Measurements from ENCODE around the gene JAG1.

The JAG1 gene

DNA sequence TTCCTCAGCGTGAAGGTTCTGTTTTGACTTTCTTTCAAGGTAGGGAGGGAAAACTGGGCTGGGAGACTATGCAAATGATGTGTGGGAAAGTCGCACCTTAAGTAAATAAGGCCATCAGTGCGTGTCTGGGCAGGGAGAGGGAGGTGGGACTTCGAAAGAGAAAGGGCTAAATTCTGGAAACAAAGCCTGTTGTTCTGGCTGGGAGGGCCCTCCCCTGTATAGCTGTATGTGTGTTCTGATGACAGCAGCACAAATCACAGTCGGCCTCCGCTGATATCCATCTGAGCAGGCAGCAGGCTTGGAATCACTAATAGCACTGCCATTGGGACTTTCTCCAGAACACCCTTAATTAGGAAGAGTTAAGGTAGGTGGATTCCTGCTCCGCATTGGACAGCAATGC, 19.2 kb downstream of the JAG1 start:
- H3K4me3 ChIP-seq (replicated peaks; ENCODE audit: low read depth, low read length), result no peak overlapping the region
- TF ChIP-seq, protein P1, sequence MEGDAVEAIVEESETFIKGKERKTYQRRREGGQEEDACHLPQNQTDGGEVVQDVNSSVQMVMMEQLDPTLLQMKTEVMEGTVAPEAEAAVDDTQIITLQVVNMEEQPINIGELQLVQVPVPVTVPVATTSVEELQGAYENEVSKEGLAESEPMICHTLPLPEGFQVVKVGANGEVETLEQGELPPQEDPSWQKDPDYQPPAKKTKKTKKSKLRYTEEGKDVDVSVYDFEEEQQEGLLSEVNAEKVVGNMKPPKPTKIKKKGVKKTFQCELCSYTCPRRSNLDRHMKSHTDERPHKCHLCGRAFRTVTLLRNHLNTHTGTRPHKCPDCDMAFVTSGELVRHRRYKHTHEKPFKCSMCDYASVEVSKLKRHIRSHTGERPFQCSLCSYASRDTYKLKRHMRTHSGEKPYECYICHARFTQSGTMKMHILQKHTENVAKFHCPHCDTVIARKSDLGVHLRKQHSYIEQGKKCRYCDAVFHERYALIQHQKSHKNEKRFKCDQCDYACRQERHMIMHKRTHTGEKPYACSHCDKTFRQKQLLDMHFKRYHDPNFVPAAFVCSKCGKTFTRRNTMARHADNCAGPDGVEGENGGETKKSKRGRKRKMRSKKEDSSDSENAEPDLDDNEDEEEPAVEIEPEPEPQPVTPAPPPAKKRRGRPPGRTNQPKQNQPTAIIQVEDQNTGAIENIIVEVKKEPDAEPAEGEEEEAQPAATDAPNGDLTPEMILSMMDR (IDR thresholded peaks at IDR 0.05; ENCODE audit: low read depth, low read length, missing control alignments), result no peak
- DNase-seq (ENCODE audit: extremely low read depth, low read depth), result no peak

DNA sequence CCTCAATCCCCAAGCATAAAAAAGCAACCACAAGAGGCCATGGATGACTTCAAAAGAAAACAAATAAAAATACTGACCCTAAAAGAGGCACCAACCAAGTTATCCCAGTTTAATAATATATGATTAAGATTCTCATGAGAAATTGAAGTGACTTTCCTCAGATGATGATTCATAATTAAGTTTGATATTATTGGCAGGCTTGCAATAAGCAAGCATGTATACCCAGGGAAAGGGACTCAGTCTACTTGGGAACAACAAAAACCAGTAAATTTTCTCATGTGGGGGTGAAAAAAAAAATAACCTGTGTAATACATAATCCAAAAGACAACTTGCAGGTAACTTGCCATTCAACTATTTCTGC, 19.6 kb downstream of the JAG1 start:
- DNase-seq (ENCODE audit: extremely low read depth, low read depth), result no peak
- TF ChIP-seq, protein P1 (IDR thresholded peaks at IDR 0.05; ENCODE audit: low read depth, low read length, missing control alignments), result no peak
- H3K4me3 ChIP-seq (replicated peaks; ENCODE audit: low read depth, low read length), result no peak overlapping the region

DNA sequence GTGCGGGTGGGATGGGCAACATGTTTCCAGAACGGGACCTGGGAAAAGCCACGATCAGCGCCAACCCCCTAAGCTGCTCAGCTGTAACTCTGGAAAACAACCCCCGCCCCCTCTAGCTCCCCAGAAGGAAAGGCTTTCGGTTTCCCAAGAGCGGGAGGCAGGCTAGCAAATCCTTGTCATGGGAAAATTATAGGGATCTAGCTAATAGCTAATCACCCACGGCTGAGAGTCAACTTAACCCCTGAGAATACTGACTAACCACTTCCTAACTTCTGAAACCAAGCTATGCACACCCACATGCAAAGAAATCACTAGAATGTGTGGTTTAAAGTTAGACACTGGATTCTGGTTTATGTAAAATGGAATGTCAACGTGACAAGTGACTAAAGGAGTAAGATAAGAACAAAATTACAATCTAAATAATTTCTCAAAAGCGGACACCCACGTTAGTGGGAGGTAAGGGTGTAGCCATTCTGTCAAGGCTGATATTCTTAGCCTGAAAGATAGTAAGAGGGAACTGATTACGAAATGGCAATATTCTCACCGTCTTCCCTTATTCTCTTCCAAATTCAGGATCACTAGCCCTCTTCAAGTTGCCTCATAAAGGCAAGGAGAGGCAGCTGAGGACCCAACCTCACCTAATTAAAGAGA, 20.1 kb downstream of the JAG1 start:
- TF ChIP-seq, protein P1 (IDR thresholded peaks at IDR 0.05; ENCODE audit: low read depth, low read length, missing control alignments), result no peak
- DNase-seq (ENCODE audit: extremely low read depth, low read depth), result no peak
- no peak overlapping the region for H3K4me3 ChIP-seq (replicated peaks; ENCODE audit: low read depth, low read length)

DNA sequence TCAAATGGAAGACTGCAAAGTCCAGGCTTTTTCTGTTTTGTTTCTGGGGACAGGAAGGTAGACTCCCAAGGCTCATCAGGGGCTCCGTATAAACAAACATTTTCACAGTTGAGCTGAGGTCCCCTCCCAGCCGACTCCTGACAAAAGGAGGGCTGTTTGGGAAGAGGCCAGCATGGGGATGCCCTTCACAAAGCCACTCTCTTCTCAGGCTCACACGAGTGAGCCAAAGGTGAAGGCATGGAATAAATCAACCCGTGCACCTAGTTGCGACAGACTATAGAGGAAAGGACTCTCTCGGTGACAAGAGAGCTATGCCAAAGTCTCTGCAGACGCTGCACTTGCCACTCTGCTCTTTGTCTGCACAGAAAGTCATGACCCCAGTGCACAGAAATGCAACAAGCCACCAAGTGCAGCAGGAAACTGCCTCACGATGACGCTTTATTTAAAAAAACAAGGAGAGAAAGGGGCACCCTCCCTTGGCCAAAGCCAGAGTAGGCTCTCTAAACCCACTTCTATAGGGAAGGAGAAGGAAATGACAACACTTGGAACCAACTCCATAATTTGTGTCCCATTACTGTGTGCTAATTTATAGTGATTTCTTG, 21.0 kb downstream of the JAG1 start:
- no peak for DNase-seq (ENCODE audit: extremely low read depth, low read depth)
- H3K4me3 ChIP-seq (replicated peaks; ENCODE audit: low read depth, low read length), result no peak overlapping the region
- TF ChIP-seq, protein P1 (IDR thresholded peaks at IDR 0.05; ENCODE audit: low read depth, low read length, missing control alignments), result no peak

DNA sequence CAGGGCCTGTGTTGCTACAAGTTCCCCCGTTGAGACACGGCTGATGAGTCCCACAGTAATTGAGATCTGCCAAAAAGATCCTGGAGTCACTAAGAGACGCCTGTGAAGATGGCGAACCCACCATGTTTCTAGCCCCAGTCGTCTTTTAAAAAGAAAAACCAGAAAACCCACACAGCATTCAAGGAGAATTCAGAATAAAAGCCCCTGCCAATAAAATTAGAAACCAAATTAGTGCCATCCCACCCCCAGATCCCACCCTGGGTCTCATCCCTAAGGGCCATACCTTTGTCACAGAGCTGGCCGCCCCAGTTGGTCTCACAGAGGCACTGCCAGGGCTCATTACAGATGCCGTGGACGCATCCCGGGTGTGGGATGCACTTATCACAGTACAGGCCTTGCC, 21.6 kb downstream of the JAG1 start:
- TF ChIP-seq, protein P1 (IDR thresholded peaks at IDR 0.05; ENCODE audit: low read depth, low read length, missing control alignments), result no peak
- no peak for DNase-seq (ENCODE audit: extremely low read depth, low read depth)
- H3K4me3 ChIP-seq (replicated peaks; ENCODE audit: low read depth, low read length), result no peak overlapping the region

DNA sequence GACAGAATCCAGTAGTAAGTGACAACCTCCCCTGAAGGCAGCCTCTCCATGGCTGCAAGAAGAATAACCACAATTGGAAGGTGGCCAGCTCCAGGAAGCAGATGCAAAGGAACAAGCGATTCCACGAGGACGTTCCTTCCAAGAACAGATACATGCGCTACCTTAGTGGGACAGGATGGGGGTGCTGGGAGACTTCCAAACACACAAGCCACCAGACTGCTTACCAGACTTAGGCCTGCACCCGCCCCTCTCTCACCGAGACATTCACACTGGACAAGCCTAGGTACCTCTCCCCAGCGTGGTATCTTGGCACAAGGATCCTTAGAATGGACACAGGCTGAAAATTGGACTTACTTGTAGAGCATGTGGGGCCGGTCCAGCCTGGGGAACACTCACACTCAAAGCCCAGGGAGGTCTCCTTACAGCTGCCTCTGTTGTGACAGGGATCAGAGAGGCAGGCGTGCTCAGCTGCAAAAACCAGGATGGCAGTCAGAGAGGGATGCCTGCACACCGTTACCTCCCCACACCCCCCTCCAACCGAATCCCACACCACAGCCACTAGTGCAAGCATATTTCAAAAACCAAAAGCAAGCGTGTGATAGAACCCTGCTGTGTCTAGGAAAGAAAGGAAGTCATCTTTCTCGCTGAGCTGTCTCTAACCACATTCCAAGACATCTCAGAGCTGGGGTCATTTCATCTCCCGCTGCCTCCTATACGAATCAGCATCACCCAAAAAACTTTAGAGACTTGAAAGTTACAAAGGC, 22.4 kb downstream of the JAG1 start:
- H3K4me3 ChIP-seq (replicated peaks; ENCODE audit: low read depth, low read length), result no peak overlapping the region
- DNase-seq (ENCODE audit: extremely low read depth, low read depth), result no peak
- TF ChIP-seq, protein P1 (IDR thresholded peaks at IDR 0.05; ENCODE audit: low read depth, low read length, missing control alignments), result no peak
